Thoracic aorta (tissue), 2 donors: ENCODE results near the gene GTF2E1. TPM values are rescaled to one million over a fixed set of nuclear protein-coding genes. Genes with fewer than 3 reads are reported as not detected.
A peak's percentile ranks its signal among the peaks of the same experiment; 100 is the strongest.
"Not testable (repeated sequence)": the region's sequence is repeated elsewhere in the genome, so short reads cannot be mapped to it uniquely, and the experiment has no call there.

Experiments
- ATAC-seq: fragments of 150-250 bp; one replicate; pipeline ENCODE4 v1.8.0; 2017; ENCODE audit warnings: low read depth; ENCODE audit not compliant: insufficient number of reproducible peaks, low FRiP score
- DNase-seq: peaks from one replicate; pipeline ENCODE4 v3.0.0-alpha.2; 2020; ENCODE audit warnings: low spot score
- H3K27ac ChIP-seq, 2 donors: fragments of 200-600 bp; sonication (generic); 1 replicate in 1 of 2; 2 replicates in 1 of 2; pipeline ENCODE4 v1.5.1; 2016; ENCODE audit warnings: mild to moderate bottlenecking in 2 of 2, moderate library complexity in 2 of 2
- H3K27me3 ChIP-seq: fragments of 200-600 bp; sonication (generic); replicated peaks from 2 replicates; pipeline ENCODE4 v1.6.0; 2016; ENCODE audit warnings: mild to moderate bottlenecking; ENCODE audit not compliant: insufficient read depth
- H3K36me3 ChIP-seq: fragments of 200-600 bp; sonication (generic); one replicate; pipeline ENCODE4 v1.5.1; 2016
- H3K4me1 ChIP-seq, 2 donors: fragments of 200-600 bp; sonication (generic); 1 replicate in 1 of 2; 2 replicates in 1 of 2; pipeline versions ENCODE4 v1.5.1 to v1.6.0; 2016; ENCODE audit warnings: low read depth in 2 of 2, mild to moderate bottlenecking in 1 of 2; ENCODE audit not compliant: control insufficient read depth in 1 of 2
- H3K4me3 ChIP-seq: fragments of 200-600 bp; sonication (generic); 2 replicates; pipeline ENCODE4 v1.5.1; 2016; ENCODE audit warnings: mild to moderate bottlenecking
- H3K9me3 ChIP-seq: fragments of 200-600 bp; sonication (generic); 2 replicates; pipeline ENCODE4 v1.5.1; 2016
- CTCF ChIP-seq: fragments of 200-600 bp; sonication (generic); IDR thresholded peaks from one replicate; pipeline ENCODE4 v1.5.1; 2019; ENCODE audit warnings: antibody characterized with exemption
- total RNA-seq, 2 donors: library from RNA; depleted of rRNA; stranded (reverse); fragments of >200 nt; gene quantifications; one replicate each; pipeline versions ENCODE4 v1.1.0 to v1.2.3, GENCODE V29; 2016

GTF2E1 gene
- total RNA-seq, 2 donors from 2014 or later = 6.6 to 6.8 TPM

- DNase-seq (no peak), ATAC-seq (no peak)
- Histone ChIP-seq H3K4me3 (no peak overlapping the region), H3K27ac (no peak overlapping the region), H3K36me3 (no peaks in the 10 kb centered on the region), H3K9me3 (no peaks in the 10 kb centered on the region), H3K27me3 (no peaks in the 10 kb centered on the region), H3K4me1 (no peaks in the 10 kb centered on the region)
- TF ChIP-seq CTCF = no peak
Observed at GRCh38 chr3:120730576-120731542, 11.7 kb upstream of the GTF2E1 start.

GRCh38 chr3:120738006-120738405 is 4.5 kb upstream of the GTF2E1 start:
- not testable (repeated sequence) for H3K27me3 ChIP-seq, H3K27ac ChIP-seq, ATAC-seq, H3K4me1 ChIP-seq, H3K36me3 ChIP-seq, DNase-seq, H3K9me3 ChIP-seq, H3K4me3 ChIP-seq

- TF ChIP-seq CTCF = no peak
- Histone ChIP-seq H3K9me3 (no peaks in the 10 kb centered on the region), H3K27ac (no peak overlapping the region), H3K4me1 (peaks cover 9 to 15% of the 10 kb centered on the region in 2 donors), H3K4me3 (peak overlapping the region; percentile 98), H3K36me3 (peaks cover 4% of the 10 kb centered on the region), H3K27me3 (no peaks in the 10 kb centered on the region)
- ATAC-seq (no peak), DNase-seq (no peak)
Observed at GRCh38 chr3:120741320-120741719, 1.2 kb upstream of the GTF2E1 start.

- Histone ChIP-seq H3K4me1 (peaks cover 9 to 15% of the 10 kb centered on the region in 2 donors), H3K36me3 (peaks cover 4% of the 10 kb centered on the region), H3K27ac (peak overlapping the region; percentile 94 to 98), H3K9me3 (no peaks in the 10 kb centered on the region), H3K4me3 (peak overlapping the region; percentile 98), H3K27me3 (no peaks in the 10 kb centered on the region)
- no peak for ATAC-seq
- no peak for TF ChIP-seq CTCF
- DNase-seq = no peak
Observed at GRCh38 chr3:120741837-120742197, 727 bp upstream of the GTF2E1 start.

GRCh38 chr3:120742849-120743365 is 363 bp downstream of the GTF2E1 start:
- peak overlapping the region; percentile 82 to 98 for H3K27ac ChIP-seq
- peaks cover 9 to 15% of the 10 kb centered on the region in 2 donors for H3K4me1 ChIP-seq
- ATAC-seq (no peak), DNase-seq (no peak)
- H3K4me3 ChIP-seq = peak overlapping the region; percentile 98
- H3K36me3 ChIP-seq = peaks cover 3% of the 10 kb centered on the region
- H3K9me3 ChIP-seq = no peaks in the 10 kb centered on the region
- H3K27me3 ChIP-seq = no peaks in the 10 kb centered on the region
- no peak for TF ChIP-seq CTCF
